ENCODE data around the gene STX19.

The STX19 gene

DNA sequence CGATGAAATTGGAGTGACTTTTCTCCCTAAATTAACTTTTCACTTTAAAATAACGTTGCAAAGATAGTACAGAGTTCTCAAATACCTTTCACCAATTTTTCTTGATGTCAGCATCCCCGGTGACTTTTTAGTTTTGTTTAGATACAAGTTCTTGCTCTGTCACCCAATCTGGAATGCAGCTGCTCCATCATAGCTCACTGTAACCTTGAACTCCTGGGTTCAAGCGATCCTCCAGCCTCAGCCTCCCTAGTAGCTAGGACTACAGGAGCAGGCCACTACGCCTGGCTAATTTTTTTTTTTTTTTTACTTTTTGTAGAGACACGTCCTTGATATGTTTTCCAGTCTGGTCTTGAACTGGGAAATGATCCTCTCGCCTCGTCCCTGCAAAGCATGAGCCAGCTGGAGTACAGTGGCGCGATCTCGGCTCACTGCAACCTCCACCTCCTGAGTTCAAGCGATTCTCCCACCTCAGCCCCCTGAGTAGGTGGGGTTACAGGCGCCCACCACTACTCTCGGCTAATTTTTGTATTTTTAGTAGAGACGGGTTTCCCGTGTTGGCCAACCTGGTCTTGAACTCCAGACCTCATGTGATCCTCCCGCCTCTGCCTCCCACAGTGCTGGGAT, 35.2 kb upstream of the STX19 start:
- Histone ChIP-seq H3K9me3 (replicated peaks; ENCODE audit: insufficient read depth, low read length) (no peaks in the 10 kb centered on the region), H3K4me1 (ENCODE audit: low read length) (peaks cover 7% of the 10 kb centered on the region; the same call in 1 of the 2 replicates), H3K27ac (ENCODE audit: low read length) (peak overlapping the region; percentile 97), H3K27me3 (replicated peaks; ENCODE audit: insufficient read depth, low read length) (no peaks in the 10 kb centered on the region), H3F3A (ENCODE audit: insufficient read depth, low read length) (peaks cover 18% of the 10 kb centered on the region), H3K4me2 (ENCODE audit: low read depth, low read length) (peak overlapping the region; percentile 78), H3K9me2 (replicated peaks; ENCODE audit: insufficient read depth, low read length) (no peaks in the 10 kb centered on the region), H4K20me1 (ENCODE audit: insufficient read depth, low read length) (no peaks in the 10 kb centered on the region), H3K4me3 (ENCODE audit: low read length) (peak overlapping the region; percentile 98), H3K79me2 (ENCODE audit: low read length) (peaks cover 28% of the 10 kb centered on the region), H2AFZ (ENCODE audit: low read length) (peak overlapping the region; percentile 65), H3K9ac (ENCODE audit: low read length) (peak overlapping the region; percentile 92), H3K36me3 (replicated peaks; ENCODE audit: insufficient read depth, low read length) (0 out of 2 replicates have a peak, but pooled peaks cover 4% of the 10 kb centered on the region)
- peak; percentile 20 for DNase-seq
- TF ChIP-seq EZH2phosphoT487 (IDR thresholded peaks at IDR 0.05; ENCODE audit: low read length), result no peak
- TF ChIP-seq, protein P1, sequence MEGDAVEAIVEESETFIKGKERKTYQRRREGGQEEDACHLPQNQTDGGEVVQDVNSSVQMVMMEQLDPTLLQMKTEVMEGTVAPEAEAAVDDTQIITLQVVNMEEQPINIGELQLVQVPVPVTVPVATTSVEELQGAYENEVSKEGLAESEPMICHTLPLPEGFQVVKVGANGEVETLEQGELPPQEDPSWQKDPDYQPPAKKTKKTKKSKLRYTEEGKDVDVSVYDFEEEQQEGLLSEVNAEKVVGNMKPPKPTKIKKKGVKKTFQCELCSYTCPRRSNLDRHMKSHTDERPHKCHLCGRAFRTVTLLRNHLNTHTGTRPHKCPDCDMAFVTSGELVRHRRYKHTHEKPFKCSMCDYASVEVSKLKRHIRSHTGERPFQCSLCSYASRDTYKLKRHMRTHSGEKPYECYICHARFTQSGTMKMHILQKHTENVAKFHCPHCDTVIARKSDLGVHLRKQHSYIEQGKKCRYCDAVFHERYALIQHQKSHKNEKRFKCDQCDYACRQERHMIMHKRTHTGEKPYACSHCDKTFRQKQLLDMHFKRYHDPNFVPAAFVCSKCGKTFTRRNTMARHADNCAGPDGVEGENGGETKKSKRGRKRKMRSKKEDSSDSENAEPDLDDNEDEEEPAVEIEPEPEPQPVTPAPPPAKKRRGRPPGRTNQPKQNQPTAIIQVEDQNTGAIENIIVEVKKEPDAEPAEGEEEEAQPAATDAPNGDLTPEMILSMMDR (IDR thresholded peaks at IDR 0.05; ENCODE audit: low read length), result no peak
- no peak for TF ChIP-seq EZH2 (optimal IDR thresholded peaks at IDR 0.05; ENCODE audit: low read depth, low read length)

- H3K36me3 ChIP-seq (replicated peaks; ENCODE audit: insufficient read depth, low read length), result 0 out of 2 replicates have a peak, but pooled peaks cover 4% of the 10 kb centered on the region
- H3K9me2 ChIP-seq (replicated peaks; ENCODE audit: insufficient read depth, low read length), result no peaks in the 10 kb centered on the region
- H3K27ac ChIP-seq (ENCODE audit: low read length), result peak within 1 kb of the TSS; percentile 97
Observed at GRCh38 chr3:94062513-94063404, 34.4 kb upstream of the STX19 start, which contains the start of the genes DHFR2 and NSUN3. TSS of gene DHFR2 (minus strand) at chr3:94062916. CDS start at chr3:94061511, 1,405 bp downstream. TSS of gene NSUN3 (plus strand) at chr3:94063061. CDS start at chr3:94063127, 66 bp downstream.

GRCh38 chr3:94061297-94061696, 32.9 kb upstream of the STX19 start:
- no peaks in the 10 kb centered on the region for H3K9me2 ChIP-seq (replicated peaks; ENCODE audit: insufficient read depth, low read length)
- H3K9me3 ChIP-seq (replicated peaks; ENCODE audit: insufficient read depth, low read length), result no peaks in the 10 kb centered on the region
- H3K4me3 ChIP-seq (ENCODE audit: low read length), result no peak overlapping the region
- H3K27me3 ChIP-seq (replicated peaks; ENCODE audit: insufficient read depth, low read length), result no peaks in the 10 kb centered on the region
- no peak overlapping the region for H3K4me2 ChIP-seq (ENCODE audit: low read depth, low read length)
- no peak for TF ChIP-seq EZH2phosphoT487 (IDR thresholded peaks at IDR 0.05; ENCODE audit: low read length)
- no peak for TF ChIP-seq EZH2 (optimal IDR thresholded peaks at IDR 0.05; ENCODE audit: low read depth, low read length)
- TF ChIP-seq, protein P1 (IDR thresholded peaks at IDR 0.05; ENCODE audit: low read length), result no peak
- no peak overlapping the region for H3K27ac ChIP-seq (ENCODE audit: low read length)
- peaks cover 23% of the 10 kb centered on the region for H3K79me2 ChIP-seq (ENCODE audit: low read length)
- H3F3A ChIP-seq (ENCODE audit: insufficient read depth, low read length), result peaks cover 18% of the 10 kb centered on the region
- 0 out of 2 replicates have a peak, but pooled peaks cover 4% of the 10 kb centered on the region for H3K36me3 ChIP-seq (replicated peaks; ENCODE audit: insufficient read depth, low read length)
- H4K20me1 ChIP-seq (ENCODE audit: insufficient read depth, low read length), result no peaks in the 10 kb centered on the region
- DNase-seq, result no peak
- H3K9ac ChIP-seq (ENCODE audit: low read length), result no peak overlapping the region
- H3K4me1 ChIP-seq (ENCODE audit: low read length), result peaks cover 7% of the 10 kb centered on the region; the same call in 1 of the 2 replicates
- no peak overlapping the region for H2AFZ ChIP-seq (ENCODE audit: low read length)

More at GRCh38 chr3:94062513-94063404, 34.4 kb upstream of the STX19 start, which contains the start of the genes DHFR2 and NSUN3:
- H4K20me1 ChIP-seq (ENCODE audit: insufficient read depth, low read length), result no peaks in the 10 kb centered on the region
- H3K4me1 ChIP-seq (ENCODE audit: low read length), result peaks cover 7% of the 10 kb centered on the region; the same call in 1 of the 2 replicates
- no peaks in the 10 kb centered on the region for H3K9me3 ChIP-seq (replicated peaks; ENCODE audit: insufficient read depth, low read length)
- H3K4me2 ChIP-seq (ENCODE audit: low read depth, low read length), result peak within 1 kb of the TSS; percentile 78
- DNase-seq, result peak; percentile 98
- peaks cover 26% of the 10 kb centered on the region for H3K79me2 ChIP-seq (ENCODE audit: low read length)
- H2AFZ ChIP-seq (ENCODE audit: low read length), result peak within 1 kb of the TSS; percentile 65
- peak within 1 kb of the TSS; percentile 92 for H3K9ac ChIP-seq (ENCODE audit: low read length)
- no peaks in the 10 kb centered on the region for H3K27me3 ChIP-seq (replicated peaks; ENCODE audit: insufficient read depth, low read length)
- peaks cover 18% of the 10 kb centered on the region for H3F3A ChIP-seq (ENCODE audit: insufficient read depth, low read length)
- H3K4me3 ChIP-seq (ENCODE audit: low read length), result peak within 1 kb of the TSS; percentile 98
- TF ChIP-seq EZH2 (optimal IDR thresholded peaks at IDR 0.05; ENCODE audit: low read depth, low read length) (no peak), EZH2phosphoT487 (IDR thresholded peaks at IDR 0.05; ENCODE audit: low read length) (no peak)
- TF ChIP-seq, protein P1 (IDR thresholded peaks at IDR 0.05; ENCODE audit: low read length), result no peak

All from MM.1S (cell line).